ENCODE results near the gene FAM114A1.

Gene FAM114A1

DNA sequence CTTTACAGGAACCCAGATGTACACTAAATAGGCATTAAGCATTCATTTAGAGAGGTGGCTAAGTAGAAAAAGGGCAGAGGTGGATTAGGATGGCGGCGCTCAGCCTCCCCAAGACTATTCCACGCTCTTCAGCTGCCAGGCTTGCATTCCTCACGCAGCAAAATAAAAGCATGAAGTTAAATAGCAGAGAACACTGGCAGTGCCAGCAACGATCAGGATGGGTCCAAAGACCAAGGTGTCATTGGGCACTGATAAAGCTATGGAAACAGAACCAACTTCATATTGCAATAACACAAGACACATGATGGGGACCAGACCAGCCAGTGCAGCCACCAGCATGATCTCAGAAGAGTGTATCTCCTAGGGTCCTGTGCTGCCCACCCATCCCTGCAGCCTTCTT, 122.6 kb downstream of the FAM114A1 start:
- TF ChIP-seq GABPA (IDR thresholded peaks at IDR 0.05; ENCODE audit: low read depth) (no peak), SPI1 (IDR thresholded peaks at IDR 0.05; ENCODE audit: borderline replicate concordance, low read depth) (no peak)
- TF ChIP-seq, protein P1, sequence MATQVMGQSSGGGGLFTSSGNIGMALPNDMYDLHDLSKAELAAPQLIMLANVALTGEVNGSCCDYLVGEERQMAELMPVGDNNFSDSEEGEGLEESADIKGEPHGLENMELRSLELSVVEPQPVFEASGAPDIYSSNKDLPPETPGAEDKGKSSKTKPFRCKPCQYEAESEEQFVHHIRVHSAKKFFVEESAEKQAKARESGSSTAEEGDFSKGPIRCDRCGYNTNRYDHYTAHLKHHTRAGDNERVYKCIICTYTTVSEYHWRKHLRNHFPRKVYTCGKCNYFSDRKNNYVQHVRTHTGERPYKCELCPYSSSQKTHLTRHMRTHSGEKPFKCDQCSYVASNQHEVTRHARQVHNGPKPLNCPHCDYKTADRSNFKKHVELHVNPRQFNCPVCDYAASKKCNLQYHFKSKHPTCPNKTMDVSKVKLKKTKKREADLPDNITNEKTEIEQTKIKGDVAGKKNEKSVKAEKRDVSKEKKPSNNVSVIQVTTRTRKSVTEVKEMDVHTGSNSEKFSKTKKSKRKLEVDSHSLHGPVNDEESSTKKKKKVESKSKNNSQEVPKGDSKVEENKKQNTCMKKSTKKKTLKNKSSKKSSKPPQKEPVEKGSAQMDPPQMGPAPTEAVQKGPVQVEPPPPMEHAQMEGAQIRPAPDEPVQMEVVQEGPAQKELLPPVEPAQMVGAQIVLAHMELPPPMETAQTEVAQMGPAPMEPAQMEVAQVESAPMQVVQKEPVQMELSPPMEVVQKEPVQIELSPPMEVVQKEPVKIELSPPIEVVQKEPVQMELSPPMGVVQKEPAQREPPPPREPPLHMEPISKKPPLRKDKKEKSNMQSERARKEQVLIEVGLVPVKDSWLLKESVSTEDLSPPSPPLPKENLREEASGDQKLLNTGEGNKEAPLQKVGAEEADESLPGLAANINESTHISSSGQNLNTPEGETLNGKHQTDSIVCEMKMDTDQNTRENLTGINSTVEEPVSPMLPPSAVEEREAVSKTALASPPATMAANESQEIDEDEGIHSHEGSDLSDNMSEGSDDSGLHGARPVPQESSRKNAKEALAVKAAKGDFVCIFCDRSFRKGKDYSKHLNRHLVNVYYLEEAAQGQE (IDR thresholded peaks at IDR 0.05; ENCODE audit: insufficient replicate concordance, low read depth): no peak
- TF ChIP-seq, protein P2, sequence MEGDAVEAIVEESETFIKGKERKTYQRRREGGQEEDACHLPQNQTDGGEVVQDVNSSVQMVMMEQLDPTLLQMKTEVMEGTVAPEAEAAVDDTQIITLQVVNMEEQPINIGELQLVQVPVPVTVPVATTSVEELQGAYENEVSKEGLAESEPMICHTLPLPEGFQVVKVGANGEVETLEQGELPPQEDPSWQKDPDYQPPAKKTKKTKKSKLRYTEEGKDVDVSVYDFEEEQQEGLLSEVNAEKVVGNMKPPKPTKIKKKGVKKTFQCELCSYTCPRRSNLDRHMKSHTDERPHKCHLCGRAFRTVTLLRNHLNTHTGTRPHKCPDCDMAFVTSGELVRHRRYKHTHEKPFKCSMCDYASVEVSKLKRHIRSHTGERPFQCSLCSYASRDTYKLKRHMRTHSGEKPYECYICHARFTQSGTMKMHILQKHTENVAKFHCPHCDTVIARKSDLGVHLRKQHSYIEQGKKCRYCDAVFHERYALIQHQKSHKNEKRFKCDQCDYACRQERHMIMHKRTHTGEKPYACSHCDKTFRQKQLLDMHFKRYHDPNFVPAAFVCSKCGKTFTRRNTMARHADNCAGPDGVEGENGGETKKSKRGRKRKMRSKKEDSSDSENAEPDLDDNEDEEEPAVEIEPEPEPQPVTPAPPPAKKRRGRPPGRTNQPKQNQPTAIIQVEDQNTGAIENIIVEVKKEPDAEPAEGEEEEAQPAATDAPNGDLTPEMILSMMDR (IDR thresholded peaks at IDR 0.05; ENCODE audit: insufficient read depth, low read length): no peak
- Histone ChIP-seq H3K27ac (replicated peaks) (no peak overlapping the region), H3K27me3 (ENCODE audit: insufficient read depth, poor library complexity, severe bottlenecking) (no peaks in the 10 kb centered on the region), H3K4me3 (replicated peaks; ENCODE audit: insufficient read depth, low read length) (no peak overlapping the region)
- no peak for DNase-seq (ENCODE audit: low read depth in 1 of 2, low spot score in 1 of 2)

DNA sequence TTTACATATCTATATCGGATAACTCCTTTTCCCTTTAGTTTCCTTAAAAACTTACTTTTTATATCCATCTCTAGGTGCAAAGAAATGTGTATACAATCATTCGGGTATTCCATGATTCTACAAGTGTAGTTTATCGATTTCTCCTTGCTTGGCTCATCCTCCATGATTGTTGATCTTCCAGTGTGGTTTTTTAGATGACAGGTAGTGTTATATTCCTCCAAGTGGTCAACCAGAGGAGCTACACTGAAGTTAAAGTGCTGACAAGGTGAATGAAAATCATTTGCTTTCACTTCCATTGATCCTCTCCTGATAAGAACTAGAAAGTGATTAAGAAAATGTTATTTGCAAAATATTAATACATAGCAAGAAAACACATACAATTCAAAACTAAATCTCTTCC, 126.1 kb downstream of the FAM114A1 start:
- no peaks in the 10 kb centered on the region for H3K27me3 ChIP-seq (ENCODE audit: insufficient read depth, poor library complexity, severe bottlenecking)
- H3K4me3 ChIP-seq (replicated peaks; ENCODE audit: insufficient read depth, low read length): no peak overlapping the region
- TF ChIP-seq POLR2AphosphoS5 (IDR thresholded peaks at IDR 0.05; ENCODE audit: low read depth): no peak
- no peak for TF ChIP-seq GABPA (IDR thresholded peaks at IDR 0.05; ENCODE audit: low read depth)
- TF ChIP-seq, protein P1 (IDR thresholded peaks at IDR 0.05; ENCODE audit: insufficient replicate concordance, low read depth): no peak
- TF ChIP-seq SPI1 (IDR thresholded peaks at IDR 0.05; ENCODE audit: borderline replicate concordance, low read depth): no peak
- TF ChIP-seq, protein P2 (IDR thresholded peaks at IDR 0.05; ENCODE audit: insufficient read depth, low read length): no peak
- DNase-seq (ENCODE audit: low read depth in 1 of 2, low spot score in 1 of 2): no peak
- no peak overlapping the region for H3K27ac ChIP-seq (replicated peaks)

DNA sequence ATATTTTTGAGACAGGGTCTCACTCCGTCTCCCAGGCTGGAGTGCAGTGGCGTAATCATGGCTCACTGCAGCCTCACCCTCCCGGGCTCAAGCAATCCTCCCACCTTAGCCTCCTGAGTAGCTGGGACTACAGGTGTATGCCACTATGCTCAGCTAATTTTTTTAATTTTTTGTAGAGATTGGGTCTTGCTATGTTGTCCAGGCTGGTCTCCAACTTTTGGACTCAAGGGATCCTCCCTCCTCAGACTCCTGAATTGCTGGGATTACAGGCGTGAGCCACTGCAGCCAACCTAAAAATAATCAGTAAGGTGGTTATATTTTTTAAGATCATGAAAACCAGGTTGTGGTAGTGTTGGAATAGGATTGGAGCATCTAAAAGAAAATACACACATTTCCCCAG, 126.5 kb downstream of the FAM114A1 start:
- Histone ChIP-seq H3K27me3 (ENCODE audit: insufficient read depth, poor library complexity, severe bottlenecking) (no peaks in the 10 kb centered on the region), H3K27ac (replicated peaks) (no peak overlapping the region), H3K4me3 (replicated peaks; ENCODE audit: insufficient read depth, low read length) (no peak overlapping the region)
- DNase-seq (ENCODE audit: low read depth in 1 of 2, low spot score in 1 of 2): no peak
- TF ChIP-seq SPI1 (IDR thresholded peaks at IDR 0.05; ENCODE audit: borderline replicate concordance, low read depth) (no peak), GABPA (IDR thresholded peaks at IDR 0.05; ENCODE audit: low read depth) (no peak), POLR2AphosphoS5 (IDR thresholded peaks at IDR 0.05; ENCODE audit: low read depth) (no peak)
- TF ChIP-seq, protein P2 (IDR thresholded peaks at IDR 0.05; ENCODE audit: insufficient read depth, low read length): no peak
- TF ChIP-seq, protein P1 (IDR thresholded peaks at IDR 0.05; ENCODE audit: insufficient replicate concordance, low read depth): no peak

Small RNAs within 50 kb of the gene (microRNA-seq; reads per million reads assigned to microRNA genes)
- 107 reads per million, percentile 70 among the genes with 10 or more reads in this experiment for gene MIR574
